HepG2 (cell line): Measurements from ENCODE around the gene ELP5. TPM values are rescaled to one million over a fixed set of nuclear protein-coding genes. Genes with fewer than 3 reads are reported as not detected.

Experiments
- AHR ChIP-seq: IDR thresholded peaks from 2 replicates; pipeline ENCODE4 v1.6.1; 2018; ENCODE audit warnings: missing genetic modification reagents, missing compliant biosample characterization
- BRD4 ChIP-seq: sonication (generic); formaldehyde crosslinking; IDR thresholded peaks from 2 replicates; pipeline ENCODE4 v1.4.0; 2020; ENCODE audit warnings: missing genetic modification reagents
- CBX2 ChIP-seq, 2 experiments: fragments of 200-600 bp in 1 of 2; sonication (generic); formaldehyde crosslinking in 1 of 2; IDR thresholded peaks; 2 replicates each; pipeline versions ENCODE4 v1.7.0 to v1.8.1; 2018 to 2022; ENCODE audit warnings: low read depth in 2 of 2, low read length in 1 of 2, mild to moderate bottlenecking in 1 of 2, missing genetic modification reagents in 1 of 2
- CEBPG ChIP-seq: IDR thresholded peaks from 2 replicates; pipeline ENCODE4 v1.6.1; 2016
- ETV6 ChIP-seq: sonication (generic); formaldehyde crosslinking; conservative IDR thresholded peaks from 2 replicates; pipeline ENCODE4 v1.4.0; 2020; ENCODE audit warnings: missing genetic modification reagents
- FOXM1 ChIP-seq: sonication (generic); formaldehyde crosslinking; IDR thresholded peaks from 2 replicates; pipeline ENCODE4 v1.5.0; 2020; ENCODE audit warnings: missing genetic modification reagents
- KDM3A ChIP-seq: IDR thresholded peaks from 2 replicates; pipeline ENCODE4 v1.6.1; 2018; ENCODE audit warnings: low read depth, missing compliant biosample characterization
- MEIS1 ChIP-seq: sonication (generic); formaldehyde crosslinking; IDR thresholded peaks from 2 replicates; pipeline ENCODE4 v1.9.0; 2021; ENCODE audit warnings: mild to moderate bottlenecking, missing genetic modification reagents, moderate library complexity, borderline replicate concordance
- MIER2 ChIP-seq: IDR thresholded peaks from 2 replicates; pipeline ENCODE4 v1.6.1; 2016; ENCODE audit warnings: missing biosample characterization, missing genetic modification reagents
- PAWR ChIP-seq: sonication (generic); formaldehyde crosslinking; IDR thresholded peaks from 2 replicates; pipeline ENCODE4 v1.4.0; 2020; ENCODE audit warnings: missing genetic modification reagents, mild to moderate bottlenecking, borderline replicate concordance
- RFXAP ChIP-seq: sonication (generic); formaldehyde crosslinking; IDR thresholded peaks from 2 replicates; pipeline ENCODE4 v1.4.0; 2020; ENCODE audit warnings: missing genetic modification reagents, borderline replicate concordance
- SRF ChIP-seq: IDR thresholded peaks from 2 replicates; pipeline ENCODE4 v1.6.1; 2011; ENCODE audit warnings: mild to moderate bottlenecking, low read depth, low read length, moderate library complexity
- SYNCRIP ChIP-seq: fragments of 200-400 bp; formaldehyde crosslinking; IDR thresholded peaks from 2 replicates; pipeline ENCODE4 v1.6.1; 2018; ENCODE audit warnings: mild to moderate bottlenecking, low read depth, low read length; ENCODE audit not compliant: insufficient read depth
- ZMAT5 ChIP-seq: sonication (generic); formaldehyde crosslinking; IDR thresholded peaks from 2 replicates; pipeline ENCODE4 v1.5.0; 2020; ENCODE audit warnings: mild to moderate bottlenecking, low read depth, missing genetic modification reagents, borderline replicate concordance
- ZMYM2 ChIP-seq: sonication (generic); formaldehyde crosslinking; IDR thresholded peaks from 2 replicates; pipeline ENCODE4 v1.8.0; 2022; ENCODE audit warnings: mild to moderate bottlenecking, missing genetic modification reagents
- ZNF138 ChIP-seq: sonication (generic); formaldehyde crosslinking; IDR thresholded peaks from 2 replicates; pipeline ENCODE4 v1.5.0; 2020; ENCODE audit warnings: mild to moderate bottlenecking, low read depth, missing genetic modification reagents
- ZNF501 ChIP-seq: sonication (generic); formaldehyde crosslinking; IDR thresholded peaks from 2 replicates; pipeline ENCODE4 v1.5.1; 2020; ENCODE audit warnings: mild to moderate bottlenecking, moderate library complexity, missing genetic modification reagents
- ZNF557 ChIP-seq: sonication (generic); formaldehyde crosslinking; IDR thresholded peaks from 2 replicates; pipeline ENCODE4 v1.4.0; 2020; ENCODE audit warnings: missing genetic modification reagents
- ZNF614 ChIP-seq: IDR thresholded peaks from 2 replicates; pipeline ENCODE4 v1.6.1; 2018; ENCODE audit warnings: missing biosample characterization, missing genetic modification reagents, inconsistent platforms, borderline replicate concordance
- ZNF780A ChIP-seq: sonication (generic); formaldehyde crosslinking; IDR thresholded peaks from 2 replicates; pipeline ENCODE4 v1.8.0; 2022; ENCODE audit warnings: mild to moderate bottlenecking, missing genetic modification reagents, moderate library complexity
- polyA plus RNA-seq, 8 experiments: library from polyadenylated mRNA; depleted of rRNA in 3 of 8; stranded (reverse) in 7 of 8; unstranded in 1 of 8; fragments of >200 nt; fragmentation: Illumina TruSeq in 4 of 8; extraction: Trizol in 4 of 8; gene quantifications; 2 replicates each; pipeline versions ENCODE4 v1.2.1 to v1.2.3, GENCODE V29; 2011 to 2016; ENCODE audit warnings: low read depth in 4 of 8, missing spikeins in 1 of 8, mixed read lengths in 1 of 8; ENCODE audit not compliant: insufficient read depth in 1 of 8
- total RNA-seq, 5 experiments: library from RNA; depleted of rRNA; stranded (reverse); fragments of >200 nt; fragmentation: Illumina TruSeq; extraction: Trizol; gene quantifications; 2 replicates each; pipeline ENCODE4 v1.2.3, GENCODE V29; 2016; ENCODE audit warnings: low read depth in 1 of 5
- TF ChIP-seq, protein P1 (sequence below): sonication (generic); formaldehyde crosslinking; IDR thresholded peaks from 2 replicates; pipeline ENCODE4 v1.8.0; 2022; ENCODE audit warnings: mild to moderate bottlenecking, missing genetic modification reagents; ENCODE audit not compliant: insufficient replicate concordance
- TF ChIP-seq, protein P2 (sequence below): sonication (generic); formaldehyde crosslinking; IDR thresholded peaks from 2 replicates; pipeline ENCODE4 v1.4.0; 2020; ENCODE audit warnings: missing genetic modification reagents
- TF ChIP-seq, protein P3 (sequence below): sonication (generic); formaldehyde crosslinking; IDR thresholded peaks from 2 replicates; pipeline ENCODE4 v1.4.0; 2020; ENCODE audit warnings: missing genetic modification reagents
- TF ChIP-seq, protein P4 (sequence below): IDR thresholded peaks from 2 replicates; pipeline ENCODE4 v1.6.1; 2016; ENCODE audit warnings: missing compliant biosample characterization, missing genetic modification reagents, borderline replicate concordance

Gene ELP5
- total and polyA plus RNA-seq, 2 of the 13 experiments (the other 11 are each of a cell fraction or from before 2014, with no cell fraction given): 67.6 to 69.8 TPM

DNA sequence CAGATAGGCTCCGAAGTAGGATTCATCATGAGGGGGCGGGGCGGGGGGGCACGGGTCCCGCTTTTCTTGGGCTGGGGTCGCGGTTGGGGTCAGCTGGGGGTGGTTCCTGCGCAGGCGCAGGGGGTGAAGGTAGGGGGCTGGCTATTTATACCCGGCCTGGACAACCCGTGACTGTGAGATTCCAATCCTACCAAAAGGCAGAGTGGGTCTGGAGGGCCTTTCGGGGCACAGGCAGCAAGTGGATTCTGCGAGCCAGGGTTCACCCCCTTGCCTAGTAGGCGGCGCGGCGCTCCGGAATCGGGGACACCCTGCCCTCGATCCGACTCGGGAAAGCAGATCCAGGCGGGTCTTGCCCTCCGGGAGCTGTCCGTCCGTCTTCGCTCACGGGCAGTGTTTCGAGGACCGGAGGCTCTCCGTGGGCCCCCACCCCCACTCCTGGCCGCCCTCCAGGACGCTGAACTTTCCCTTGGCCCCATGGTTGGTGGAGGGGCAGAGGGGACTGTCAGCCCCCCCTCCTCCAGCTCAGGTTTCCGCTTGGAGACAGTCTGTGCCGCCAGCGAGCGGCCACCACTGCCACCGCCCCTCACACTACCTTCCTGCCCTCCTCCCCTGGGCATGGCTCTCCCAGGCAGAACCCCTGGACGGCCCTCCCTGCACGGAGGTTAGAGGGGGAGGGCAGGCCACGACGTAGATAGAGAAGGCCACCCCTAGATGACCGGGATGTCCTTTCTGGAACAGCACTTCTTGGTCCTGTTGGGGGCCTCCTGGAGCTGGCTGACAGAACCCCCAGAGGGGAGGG, 30.1 kb downstream of the ELP5 start (continued):
- TF ChIP-seq, protein P1, sequence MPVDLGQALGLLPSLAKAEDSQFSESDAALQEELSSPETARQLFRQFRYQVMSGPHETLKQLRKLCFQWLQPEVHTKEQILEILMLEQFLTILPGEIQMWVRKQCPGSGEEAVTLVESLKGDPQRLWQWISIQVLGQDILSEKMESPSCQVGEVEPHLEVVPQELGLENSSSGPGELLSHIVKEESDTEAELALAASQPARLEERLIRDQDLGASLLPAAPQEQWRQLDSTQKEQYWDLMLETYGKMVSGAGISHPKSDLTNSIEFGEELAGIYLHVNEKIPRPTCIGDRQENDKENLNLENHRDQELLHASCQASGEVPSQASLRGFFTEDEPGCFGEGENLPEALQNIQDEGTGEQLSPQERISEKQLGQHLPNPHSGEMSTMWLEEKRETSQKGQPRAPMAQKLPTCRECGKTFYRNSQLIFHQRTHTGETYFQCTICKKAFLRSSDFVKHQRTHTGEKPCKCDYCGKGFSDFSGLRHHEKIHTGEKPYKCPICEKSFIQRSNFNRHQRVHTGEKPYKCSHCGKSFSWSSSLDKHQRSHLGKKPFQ (CRISPR knock-in tag): no peak
- TF ChIP-seq ZNF780A (CRISPR knock-in tag) (no peak), FOXM1 (no peak), CEBPG (CRISPR knock-in tag) (no peak), ZNF138 (CRISPR knock-in tag) (no peak), MEIS1 (CRISPR knock-in tag) (no peak), CBX2 (IDR thresholded peaks at IDR 0.05; ENCODE audit: low read depth, low read length) (no peak), CBX2 (CRISPR knock-in tag; IDR thresholded peaks at IDR 0.05; ENCODE audit: low read depth) (no peak), AHR (CRISPR knock-in tag) (no peak), SRF (no peak), MIER2 (no peak), ZMAT5 (CRISPR knock-in tag) (no peak), RFXAP (peak; percentile 74; the same call in 1 of the 2 replicates), PAWR (CRISPR knock-in tag) (no peak), ZNF501 (CRISPR knock-in tag) (no peak), SYNCRIP (no peak), ZNF557 (peak; percentile 68; the same call in 1 of the 2 replicates), ETV6 (CRISPR knock-in tag) (no peak), ZMYM2 (CRISPR knock-in tag) (no peak), KDM3A (CRISPR knock-in tag) (no peak), ZNF614 (CRISPR knock-in tag) (0 out of 2 replicates have a peak, but pooled peaks have one; percentile 20), BRD4 (CRISPR knock-in tag) (no peak)
- TF ChIP-seq, protein P2, sequence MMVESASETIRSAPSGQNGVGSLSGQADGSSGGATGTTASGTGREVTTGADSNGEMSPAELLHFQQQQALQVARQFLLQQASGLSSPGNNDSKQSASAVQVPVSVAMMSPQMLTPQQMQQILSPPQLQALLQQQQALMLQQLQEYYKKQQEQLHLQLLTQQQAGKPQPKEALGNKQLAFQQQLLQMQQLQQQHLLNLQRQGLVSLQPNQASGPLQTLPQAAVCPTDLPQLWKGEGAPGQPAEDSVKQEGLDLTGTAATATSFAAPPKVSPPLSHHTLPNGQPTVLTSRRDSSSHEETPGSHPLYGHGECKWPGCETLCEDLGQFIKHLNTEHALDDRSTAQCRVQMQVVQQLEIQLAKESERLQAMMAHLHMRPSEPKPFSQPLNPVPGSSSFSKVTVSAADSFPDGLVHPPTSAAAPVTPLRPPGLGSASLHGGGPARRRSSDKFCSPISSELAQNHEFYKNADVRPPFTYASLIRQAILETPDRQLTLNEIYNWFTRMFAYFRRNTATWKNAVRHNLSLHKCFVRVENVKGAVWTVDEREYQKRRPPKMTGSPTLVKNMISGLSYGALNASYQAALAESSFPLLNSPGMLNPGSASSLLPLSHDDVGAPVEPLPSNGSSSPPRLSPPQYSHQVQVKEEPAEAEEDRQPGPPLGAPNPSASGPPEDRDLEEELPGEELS (CRISPR knock-in tag): 0 out of 2 replicates have a peak, but pooled peaks have one; percentile 27
- TF ChIP-seq, protein P3, sequence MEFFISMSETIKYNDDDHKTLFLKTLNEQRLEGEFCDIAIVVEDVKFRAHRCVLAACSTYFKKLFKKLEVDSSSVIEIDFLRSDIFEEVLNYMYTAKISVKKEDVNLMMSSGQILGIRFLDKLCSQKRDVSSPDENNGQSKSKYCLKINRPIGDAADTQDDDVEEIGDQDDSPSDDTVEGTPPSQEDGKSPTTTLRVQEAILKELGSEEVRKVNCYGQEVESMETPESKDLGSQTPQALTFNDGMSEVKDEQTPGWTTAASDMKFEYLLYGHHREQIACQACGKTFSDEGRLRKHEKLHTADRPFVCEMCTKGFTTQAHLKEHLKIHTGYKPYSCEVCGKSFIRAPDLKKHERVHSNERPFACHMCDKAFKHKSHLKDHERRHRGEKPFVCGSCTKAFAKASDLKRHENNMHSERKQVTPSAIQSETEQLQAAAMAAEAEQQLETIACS (CRISPR knock-in tag): no peak
- TF ChIP-seq, protein P4, sequence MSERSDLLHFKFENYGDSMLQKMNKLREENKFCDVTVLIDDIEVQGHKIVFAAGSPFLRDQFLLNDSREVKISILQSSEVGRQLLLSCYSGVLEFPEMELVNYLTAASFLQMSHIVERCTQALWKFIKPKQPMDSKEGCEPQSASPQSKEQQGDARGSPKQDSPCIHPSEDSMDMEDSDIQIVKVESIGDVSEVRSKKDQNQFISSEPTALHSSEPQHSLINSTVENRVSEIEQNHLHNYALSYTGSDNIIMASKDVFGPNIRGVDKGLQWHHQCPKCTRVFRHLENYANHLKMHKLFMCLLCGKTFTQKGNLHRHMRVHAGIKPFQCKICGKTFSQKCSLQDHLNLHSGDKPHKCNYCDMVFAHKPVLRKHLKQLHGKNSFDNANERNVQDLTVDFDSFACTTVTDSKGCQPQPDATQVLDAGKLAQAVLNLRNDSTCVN: 0 out of 2 replicates have a peak, but pooled peaks have one; percentile 28
